ENCODE results near the gene FAM227B.

The FAM227B gene

GRCh38 chr15:49315391-49315823, 305.2 kb downstream of the FAM227B start:
- Histone ChIP-seq H3K4me1 (ENCODE audit: control insufficient read depth, low read depth, low read length) (peaks cover 4% of the 10 kb centered on the region), H2BK15ac (replicated peaks; ENCODE audit: low read depth) (no peak overlapping the region), H2AK5ac (ENCODE audit: low read length) (no peak overlapping the region), H3K4me3 (ENCODE audit: low read length) (no peak overlapping the region), H3K56ac (ENCODE audit: low read length) (peak overlapping the region; percentile 20), H3K18ac (ENCODE audit: low read length) (no peak overlapping the region), H3K79me2 (ENCODE audit: control insufficient read depth, insufficient read depth, low read length) (no peaks in the 10 kb centered on the region), H3K36me3 (ENCODE audit: control insufficient read depth, insufficient read depth, low read length) (no peaks in the 10 kb centered on the region), H2BK5ac (ENCODE audit: low read length) (no peak overlapping the region), H2BK120ac (ENCODE audit: low read depth, low read length) (no peak overlapping the region), H3K9ac (ENCODE audit: low read length) (no peak overlapping the region), H3K27me3 (ENCODE audit: insufficient read depth, low read length, poor library complexity) (no peaks in the 10 kb centered on the region), H3K4me2 (ENCODE audit: low read length) (no peak overlapping the region), H4K8ac (ENCODE audit: low read depth, low read length) (no peak overlapping the region), H3K4ac (ENCODE audit: low read depth, low read length) (no peak overlapping the region), H3K79me1 (ENCODE audit: low read length) (no peaks in the 10 kb centered on the region), H4K5ac (ENCODE audit: low read length) (no peak overlapping the region), H3K23ac (ENCODE audit: low read length) (no peak overlapping the region), H3K27ac (ENCODE audit: low read depth, low read length) (no peak overlapping the region)
- no CpG with 5 or more reads among the region's 2 CpGs for WGBS (ENCODE audit: extremely low coverage, insufficient coverage, low lambda C conversion rate)
- DNase-seq, result peak; percentile 91

GRCh38 chr15:49314716-49315115, 305.9 kb downstream of the FAM227B start:
- H2BK15ac ChIP-seq (replicated peaks; ENCODE audit: low read depth), result no peak overlapping the region
- WGBS (ENCODE audit: extremely low coverage, insufficient coverage, low lambda C conversion rate), result no CpG with 5 or more reads among the region's 1 CpG
- no peak overlapping the region for H2BK120ac ChIP-seq (ENCODE audit: low read depth, low read length)
- no peak overlapping the region for H3K18ac ChIP-seq (ENCODE audit: low read length)
- no peak overlapping the region for H2BK5ac ChIP-seq (ENCODE audit: low read length)
- DNase-seq, result no peak
- H3K4me1 ChIP-seq (ENCODE audit: control insufficient read depth, low read depth, low read length), result peaks cover 4% of the 10 kb centered on the region
- no peaks in the 10 kb centered on the region for H3K79me1 ChIP-seq (ENCODE audit: low read length)
- no peaks in the 10 kb centered on the region for H3K79me2 ChIP-seq (ENCODE audit: control insufficient read depth, insufficient read depth, low read length)
- no peak overlapping the region for H3K27ac ChIP-seq (ENCODE audit: low read depth, low read length)
- H4K8ac ChIP-seq (ENCODE audit: low read depth, low read length), result no peak overlapping the region
- H3K27me3 ChIP-seq (ENCODE audit: insufficient read depth, low read length, poor library complexity), result no peaks in the 10 kb centered on the region
- no peak overlapping the region for H4K5ac ChIP-seq (ENCODE audit: low read length)
- no peaks in the 10 kb centered on the region for H3K36me3 ChIP-seq (ENCODE audit: control insufficient read depth, insufficient read depth, low read length)
- no peak overlapping the region for H3K23ac ChIP-seq (ENCODE audit: low read length)
- no peak overlapping the region for H3K4me2 ChIP-seq (ENCODE audit: low read length)
- no peak overlapping the region for H3K4ac ChIP-seq (ENCODE audit: low read depth, low read length)
- H3K9ac ChIP-seq (ENCODE audit: low read length), result no peak overlapping the region
- H3K56ac ChIP-seq (ENCODE audit: low read length), result no peak overlapping the region
- no peak overlapping the region for H3K4me3 ChIP-seq (ENCODE audit: low read length)
- H2AK5ac ChIP-seq (ENCODE audit: low read length), result no peak overlapping the region

GRCh38 chr15:49313650-49314049, 307.0 kb downstream of the FAM227B start:
- Histone ChIP-seq H2BK5ac (ENCODE audit: low read length) (no peak overlapping the region), H3K27me3 (ENCODE audit: insufficient read depth, low read length, poor library complexity) (no peaks in the 10 kb centered on the region), H3K27ac (ENCODE audit: low read depth, low read length) (no peak overlapping the region), H3K56ac (ENCODE audit: low read length) (no peak overlapping the region), H3K4me3 (ENCODE audit: low read length) (no peak overlapping the region), H3K4me2 (ENCODE audit: low read length) (no peak overlapping the region), H2AK5ac (ENCODE audit: low read length) (no peak overlapping the region), H3K23ac (ENCODE audit: low read length) (no peak overlapping the region), H3K4me1 (ENCODE audit: control insufficient read depth, low read depth, low read length) (peaks cover 4% of the 10 kb centered on the region), H3K9ac (ENCODE audit: low read length) (no peak overlapping the region), H3K36me3 (ENCODE audit: control insufficient read depth, insufficient read depth, low read length) (no peaks in the 10 kb centered on the region), H4K8ac (ENCODE audit: low read depth, low read length) (no peak overlapping the region), H3K79me2 (ENCODE audit: control insufficient read depth, insufficient read depth, low read length) (no peaks in the 10 kb centered on the region), H2BK120ac (ENCODE audit: low read depth, low read length) (no peak overlapping the region), H3K79me1 (ENCODE audit: low read length) (no peaks in the 10 kb centered on the region), H3K4ac (ENCODE audit: low read depth, low read length) (no peak overlapping the region), H2BK15ac (replicated peaks; ENCODE audit: low read depth) (no peak overlapping the region), H4K5ac (ENCODE audit: low read length) (no peak overlapping the region), H3K18ac (ENCODE audit: low read length) (no peak overlapping the region)
- peak; percentile 42 for DNase-seq
- no CpG with 5 or more reads among the region's 1 CpG for WGBS (ENCODE audit: extremely low coverage, insufficient coverage, low lambda C conversion rate)

DNA sequence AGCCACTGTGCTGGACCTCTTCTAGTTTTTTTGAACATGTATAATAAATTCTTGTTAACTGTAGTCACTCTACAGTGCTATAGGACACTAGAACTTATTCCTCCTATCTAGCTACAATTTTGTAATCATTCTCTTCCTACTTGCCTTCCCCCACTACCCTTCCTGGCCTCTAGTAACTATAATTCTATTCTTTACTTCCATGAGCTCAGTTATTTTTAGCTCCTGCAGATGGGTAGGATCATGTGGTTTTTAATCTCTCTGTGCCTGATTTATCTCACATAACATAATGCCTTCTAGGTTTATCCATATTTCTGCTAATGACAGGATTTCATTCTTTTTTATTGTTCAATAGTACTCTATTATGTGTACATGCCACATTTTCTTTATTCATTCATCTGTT, 310.7 kb downstream of the FAM227B start:
- no peak overlapping the region for H3K56ac ChIP-seq (ENCODE audit: low read length)
- no peak overlapping the region for H4K8ac ChIP-seq (ENCODE audit: low read depth, low read length)
- no peaks in the 10 kb centered on the region for H3K79me1 ChIP-seq (ENCODE audit: low read length)
- no peak overlapping the region for H3K9ac ChIP-seq (ENCODE audit: low read length)
- no peak overlapping the region for H2BK120ac ChIP-seq (ENCODE audit: low read depth, low read length)
- H2BK15ac ChIP-seq (replicated peaks; ENCODE audit: low read depth), result no peak overlapping the region
- H3K23ac ChIP-seq (ENCODE audit: low read length), result no peak overlapping the region
- DNase-seq, result no peak
- no peak overlapping the region for H3K18ac ChIP-seq (ENCODE audit: low read length)
- H3K4me2 ChIP-seq (ENCODE audit: low read length), result no peak overlapping the region
- H2BK5ac ChIP-seq (ENCODE audit: low read length), result no peak overlapping the region
- H3K4me3 ChIP-seq (ENCODE audit: low read length), result no peak overlapping the region
- H3K27me3 ChIP-seq (ENCODE audit: insufficient read depth, low read length, poor library complexity), result no peaks in the 10 kb centered on the region
- no peaks in the 10 kb centered on the region for H3K36me3 ChIP-seq (ENCODE audit: control insufficient read depth, insufficient read depth, low read length)
- no peaks in the 10 kb centered on the region for H3K79me2 ChIP-seq (ENCODE audit: control insufficient read depth, insufficient read depth, low read length)
- H4K5ac ChIP-seq (ENCODE audit: low read length), result no peak overlapping the region
- no peak overlapping the region for H3K27ac ChIP-seq (ENCODE audit: low read depth, low read length)
- H2AK5ac ChIP-seq (ENCODE audit: low read length), result no peak overlapping the region
- no peak overlapping the region for H3K4ac ChIP-seq (ENCODE audit: low read depth, low read length)
- H3K4me1 ChIP-seq (ENCODE audit: control insufficient read depth, low read depth, low read length), result no peaks in the 10 kb centered on the region

GRCh38 chr15:49308686-49309085, 311.9 kb downstream of the FAM227B start:
- no peak overlapping the region for H3K27ac ChIP-seq (ENCODE audit: low read depth, low read length)
- H3K36me3 ChIP-seq (ENCODE audit: control insufficient read depth, insufficient read depth, low read length), result no peaks in the 10 kb centered on the region
- no peak for DNase-seq
- H3K4me1 ChIP-seq (ENCODE audit: control insufficient read depth, low read depth, low read length), result no peaks in the 10 kb centered on the region
- H2AK5ac ChIP-seq (ENCODE audit: low read length), result no peak overlapping the region
- H3K23ac ChIP-seq (ENCODE audit: low read length), result no peak overlapping the region
- no peak overlapping the region for H3K56ac ChIP-seq (ENCODE audit: low read length)
- H3K9ac ChIP-seq (ENCODE audit: low read length), result no peak overlapping the region
- H3K18ac ChIP-seq (ENCODE audit: low read length), result no peak overlapping the region
- no peaks in the 10 kb centered on the region for H3K27me3 ChIP-seq (ENCODE audit: insufficient read depth, low read length, poor library complexity)
- no peaks in the 10 kb centered on the region for H3K79me2 ChIP-seq (ENCODE audit: control insufficient read depth, insufficient read depth, low read length)
- no peak overlapping the region for H4K5ac ChIP-seq (ENCODE audit: low read length)
- no peak overlapping the region for H4K8ac ChIP-seq (ENCODE audit: low read depth, low read length)
- no peak overlapping the region for H3K4me3 ChIP-seq (ENCODE audit: low read length)
- H2BK5ac ChIP-seq (ENCODE audit: low read length), result no peak overlapping the region
- H3K79me1 ChIP-seq (ENCODE audit: low read length), result no peaks in the 10 kb centered on the region
- no peak overlapping the region for H2BK15ac ChIP-seq (replicated peaks; ENCODE audit: low read depth)
- H2BK120ac ChIP-seq (ENCODE audit: low read depth, low read length), result no peak overlapping the region
- H3K4ac ChIP-seq (ENCODE audit: low read depth, low read length), result no peak overlapping the region
- WGBS (ENCODE audit: extremely low coverage, insufficient coverage, low lambda C conversion rate), result no CpG with 5 or more reads among the region's 2 CpGs
- no peak overlapping the region for H3K4me2 ChIP-seq (ENCODE audit: low read length)

DNA sequence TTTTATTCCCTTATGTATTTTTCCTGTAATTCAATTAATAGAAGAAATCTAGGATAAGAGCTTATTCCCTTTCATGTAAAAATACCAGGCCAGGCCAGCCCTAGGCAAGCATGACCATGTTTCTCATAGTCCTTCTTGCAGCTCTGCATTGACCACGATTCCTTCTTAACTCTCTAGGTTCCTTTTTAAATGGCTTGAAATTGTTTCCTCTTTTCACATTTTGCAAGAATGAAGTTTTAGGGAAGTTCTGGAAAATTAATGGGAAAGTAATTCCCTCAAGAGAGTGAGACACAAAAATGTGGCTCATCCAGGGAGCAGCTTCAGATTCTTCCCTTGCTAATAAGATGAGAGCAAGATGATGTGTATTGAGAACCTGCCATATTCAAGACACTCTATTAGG, 314.1 kb downstream of the FAM227B start:
- no CpG with 5 or more reads among the region's 1 CpG for WGBS (ENCODE audit: extremely low coverage, insufficient coverage, low lambda C conversion rate)
- no peaks in the 10 kb centered on the region for H3K36me3 ChIP-seq (ENCODE audit: control insufficient read depth, insufficient read depth, low read length)
- no peak overlapping the region for H4K8ac ChIP-seq (ENCODE audit: low read depth, low read length)
- no peak for DNase-seq
- H2AK5ac ChIP-seq (ENCODE audit: low read length), result no peak overlapping the region
- no peak overlapping the region for H3K18ac ChIP-seq (ENCODE audit: low read length)
- H4K5ac ChIP-seq (ENCODE audit: low read length), result no peak overlapping the region
- no peak overlapping the region for H2BK5ac ChIP-seq (ENCODE audit: low read length)
- no peaks in the 10 kb centered on the region for H3K79me1 ChIP-seq (ENCODE audit: low read length)
- no peak overlapping the region for H2BK15ac ChIP-seq (replicated peaks; ENCODE audit: low read depth)
- H3K27me3 ChIP-seq (ENCODE audit: insufficient read depth, low read length, poor library complexity), result no peaks in the 10 kb centered on the region
- H3K27ac ChIP-seq (ENCODE audit: low read depth, low read length), result no peak overlapping the region
- no peaks in the 10 kb centered on the region for H3K4me1 ChIP-seq (ENCODE audit: control insufficient read depth, low read depth, low read length)
- no peak overlapping the region for H3K9ac ChIP-seq (ENCODE audit: low read length)
- H3K4me2 ChIP-seq (ENCODE audit: low read length), result no peak overlapping the region
- no peak overlapping the region for H3K4ac ChIP-seq (ENCODE audit: low read depth, low read length)
- no peak overlapping the region for H3K56ac ChIP-seq (ENCODE audit: low read length)
- H3K79me2 ChIP-seq (ENCODE audit: control insufficient read depth, insufficient read depth, low read length), result no peaks in the 10 kb centered on the region
- no peak overlapping the region for H3K4me3 ChIP-seq (ENCODE audit: low read length)
- H2BK120ac ChIP-seq (ENCODE audit: low read depth, low read length), result no peak overlapping the region
- H3K23ac ChIP-seq (ENCODE audit: low read length), result no peak overlapping the region
